T follicular helper cell (primary cell): Measurements from ENCODE around the gene ESPN.
A peak's percentile ranks its signal among the peaks of the same experiment; 100 is the strongest.

Experiments used
- DNase-seq: peaks from one replicate; pipeline ENCODE4 v3.0.0-alpha.2; 2020; ENCODE audit warnings: low read depth

ESPN gene

DNA sequence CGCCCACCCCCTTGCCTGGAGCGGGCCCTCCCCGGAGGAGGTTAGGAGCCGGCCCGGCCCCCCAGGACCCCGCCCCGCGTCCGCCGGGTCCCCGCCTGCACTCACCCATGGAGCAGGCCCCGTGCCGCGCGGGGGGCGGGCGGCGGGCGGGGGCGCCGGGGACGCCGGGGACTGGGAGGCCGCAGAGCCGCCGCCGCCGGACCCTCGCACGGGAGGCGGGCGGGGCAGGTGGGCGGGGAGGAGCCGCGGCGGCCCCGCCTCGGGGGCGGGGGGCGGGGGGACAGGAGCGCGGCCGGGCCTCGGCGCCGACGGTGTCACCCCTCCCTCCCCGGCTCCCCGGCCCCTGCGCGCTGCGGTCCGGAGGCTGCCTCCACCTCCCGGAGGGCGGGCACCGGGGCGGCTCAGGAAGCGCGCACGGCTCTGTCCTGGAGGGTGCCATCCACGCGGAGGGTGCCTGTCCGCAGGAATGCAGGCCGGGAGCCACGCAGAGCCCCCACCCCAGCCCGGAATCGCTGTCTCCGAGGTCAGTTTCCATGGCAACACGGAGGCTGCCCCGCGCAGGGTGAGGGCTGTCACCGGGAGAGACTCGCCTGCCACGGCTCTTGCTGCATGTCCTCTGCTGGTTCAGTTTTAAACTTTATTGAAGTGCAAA lies 72.8 kb downstream of the ESPN start:
- DNase-seq, result peak; percentile 33

DNA sequence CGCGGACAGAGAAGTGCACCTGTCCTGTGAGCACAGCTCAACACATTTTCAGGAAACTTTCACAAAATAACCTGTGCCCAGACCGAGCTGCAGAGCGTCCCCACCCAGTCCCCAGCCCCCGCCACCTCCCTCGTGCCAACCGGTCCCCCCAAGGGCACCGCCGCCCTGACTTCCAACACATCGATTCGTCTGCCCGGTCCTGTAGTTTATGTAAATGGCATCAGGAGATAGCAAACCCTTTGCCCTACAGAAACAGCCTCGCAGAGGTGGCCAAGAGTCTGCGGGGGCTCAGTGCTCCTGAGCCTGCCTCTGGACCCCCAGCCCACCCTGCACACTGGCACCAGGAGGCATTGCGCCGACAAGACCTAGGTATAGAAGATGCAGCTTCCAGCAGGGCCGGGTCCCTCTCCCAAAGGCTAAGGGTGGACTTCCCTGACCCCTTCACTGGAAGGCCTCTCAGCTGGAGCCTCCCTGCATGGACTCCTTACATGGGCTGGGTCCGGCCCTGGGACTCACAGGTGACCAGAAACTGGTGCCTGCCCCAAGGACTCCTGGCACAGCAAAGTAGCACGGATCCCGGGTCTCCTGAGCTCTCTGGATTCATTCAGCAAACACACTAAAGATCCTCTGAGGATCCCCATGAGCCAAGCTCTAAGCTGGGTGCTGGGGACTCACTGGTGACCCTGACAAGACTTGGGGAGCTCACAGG lies 73.4 kb downstream of the ESPN start:
- DNase-seq, result no peak

DNA sequence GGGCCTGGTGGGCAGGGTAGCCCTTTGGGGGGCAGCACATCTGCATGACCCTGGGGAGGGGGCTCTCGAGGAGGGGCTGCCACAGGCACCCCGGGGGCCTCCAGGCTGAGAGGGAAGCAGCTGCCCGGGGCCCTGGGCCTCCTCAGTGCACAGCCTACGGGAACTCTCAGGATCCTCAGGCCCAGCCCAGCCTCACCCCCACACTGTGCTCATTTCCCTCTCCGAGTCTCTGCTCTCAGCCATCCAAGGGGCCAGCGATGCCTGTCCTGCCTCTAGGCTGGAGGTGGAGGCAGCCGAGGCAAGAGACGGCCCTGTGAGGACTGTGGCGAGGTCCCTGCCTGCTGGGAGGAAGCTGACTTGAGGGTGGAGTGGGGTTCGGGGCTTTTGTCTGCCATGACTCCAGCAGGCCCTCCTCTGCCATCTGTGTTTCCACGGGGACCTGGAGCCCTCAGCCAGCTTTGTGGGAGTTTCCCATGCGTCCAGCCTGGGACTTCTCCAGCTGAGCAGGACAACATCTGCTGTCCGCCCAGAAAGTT lies 74.1 kb downstream of the ESPN start:
- DNase-seq, result no peak

- no peak for DNase-seq
Measured at GRCh38 chr1:6499296-6499695, 74.7 kb downstream of the ESPN start.

DNA sequence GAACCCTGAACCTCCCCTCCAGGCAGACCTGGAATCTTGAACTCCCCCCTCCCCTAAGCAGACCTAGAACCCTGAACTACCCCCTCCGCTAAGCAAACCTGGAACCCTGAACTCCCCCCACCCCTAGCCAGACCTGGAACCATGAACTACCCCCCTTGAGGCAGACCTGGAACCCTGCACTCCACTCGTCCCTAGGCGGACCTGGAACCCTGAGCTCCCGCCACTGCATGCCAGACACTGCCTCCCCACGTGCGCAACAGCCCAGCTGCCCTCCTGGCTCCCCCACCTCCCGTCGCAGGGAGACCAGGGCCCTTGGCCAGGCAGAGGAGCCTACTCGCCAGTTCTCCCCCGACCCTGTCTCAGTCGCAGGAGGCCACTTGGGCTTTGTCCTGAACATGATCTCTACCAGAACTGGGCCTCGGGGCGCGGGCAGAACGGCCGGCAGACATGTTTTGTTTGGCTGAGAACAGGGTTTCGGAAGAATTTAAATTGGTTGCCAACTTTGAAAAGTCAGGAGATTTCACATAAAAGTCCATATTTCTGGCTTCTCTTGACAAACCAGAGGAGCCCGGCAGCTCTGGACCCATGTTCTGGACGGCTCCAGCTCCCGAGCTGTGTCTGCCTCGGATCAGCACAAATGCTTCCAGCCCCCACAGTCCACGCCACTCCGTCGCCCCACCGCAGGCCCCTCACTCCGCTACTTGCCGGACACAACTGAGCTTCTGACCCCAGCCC lies 76.1 kb downstream of the ESPN start:
- DNase-seq, result no peak

GRCh38 chr1:6501279-6501813 lies 76.8 kb downstream of the ESPN start:
- DNase-seq, result no peak

GRCh38 chr1:6502000-6502891 lies 77.7 kb downstream of the ESPN start:
- no peak for DNase-seq

- DNase-seq, result no peak
Measured at GRCh38 chr1:6503884-6504602, 79.5 kb downstream of the ESPN start.

GRCh38 chr1:6504887-6505286 lies 80.3 kb downstream of the ESPN start:
- no peak for DNase-seq

DNA sequence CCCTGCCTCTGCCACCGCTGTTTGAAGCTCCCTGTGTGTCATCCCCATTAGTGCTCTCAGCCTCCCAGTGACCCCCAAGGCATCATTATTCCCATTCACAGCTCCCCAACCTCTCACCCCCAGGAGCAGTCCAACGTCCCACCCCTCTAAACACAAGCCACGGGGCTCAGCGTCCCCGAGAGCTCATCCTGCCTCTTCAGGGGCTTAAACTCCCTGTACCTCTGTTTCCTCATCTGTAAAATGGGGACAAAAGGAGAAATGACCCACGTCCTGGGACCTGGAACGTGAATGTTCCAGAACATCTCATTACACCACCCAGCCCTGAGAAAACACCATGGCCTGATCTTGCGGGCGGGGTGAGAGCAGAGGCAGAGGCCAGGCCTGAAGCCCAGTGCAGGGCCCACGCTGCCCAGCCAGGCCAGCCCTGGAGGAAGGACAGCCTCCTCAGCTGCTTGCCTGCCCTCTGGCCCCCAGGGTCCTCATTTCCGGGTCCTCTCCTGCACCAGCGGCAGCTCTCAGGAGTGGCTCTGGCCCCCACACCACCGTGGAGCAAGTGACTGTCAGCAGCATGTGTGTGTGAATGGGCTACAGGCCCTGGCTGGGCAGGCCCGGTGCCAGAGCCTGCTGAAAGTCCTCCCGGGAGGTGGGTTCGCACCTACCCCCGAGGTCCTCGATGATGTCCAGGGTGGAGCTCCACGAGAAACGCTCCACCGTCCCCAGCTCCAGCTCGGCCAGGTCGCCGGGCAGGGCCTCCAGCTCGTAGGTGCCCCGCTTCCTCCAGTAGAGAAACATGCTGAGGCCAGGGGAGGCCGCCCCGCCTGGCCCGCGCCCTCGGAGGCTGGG lies 81.0 kb downstream of the ESPN start:
- no peak for DNase-seq

DNA sequence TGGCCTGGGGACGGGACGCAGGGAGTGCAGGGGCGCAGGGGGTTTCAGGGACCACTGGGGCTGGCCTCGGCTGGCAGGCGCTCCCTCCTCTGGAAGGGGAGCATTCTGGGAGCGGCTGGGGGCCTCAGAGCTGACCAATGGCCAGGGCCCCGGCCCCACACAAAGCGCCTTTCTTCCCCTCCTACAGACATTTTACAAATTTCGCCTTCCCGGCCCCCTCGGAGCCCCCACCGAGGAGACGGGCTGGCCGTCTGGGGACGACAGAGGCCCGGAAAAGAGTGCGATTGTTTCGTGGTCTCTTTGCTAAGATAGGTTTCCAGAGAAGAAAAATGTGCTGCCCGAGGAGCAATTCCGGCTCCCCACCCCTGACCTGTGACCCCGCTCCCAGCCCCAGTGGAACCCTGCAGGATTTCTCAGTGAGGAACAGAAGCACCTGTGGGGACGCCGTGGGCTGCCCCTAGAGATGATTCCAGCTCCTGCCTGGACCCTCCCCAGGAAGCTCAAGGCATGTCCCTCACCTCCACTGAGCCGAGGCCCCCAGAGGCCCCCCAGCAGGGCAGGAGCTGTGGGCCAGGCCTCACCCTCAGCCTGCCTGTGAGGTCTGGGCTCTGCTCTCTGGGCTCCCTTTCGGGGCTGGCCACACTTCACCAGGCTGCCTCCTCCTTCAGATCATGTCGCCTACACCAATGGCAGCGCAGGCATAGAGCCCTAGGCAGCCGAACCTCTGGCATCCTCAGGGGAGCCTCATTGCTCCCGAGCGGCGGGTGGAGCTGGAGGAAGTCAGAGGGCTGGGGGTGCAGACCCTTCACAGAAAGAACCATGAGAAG lies 81.8 kb downstream of the ESPN start:
- no peak for DNase-seq

DNA sequence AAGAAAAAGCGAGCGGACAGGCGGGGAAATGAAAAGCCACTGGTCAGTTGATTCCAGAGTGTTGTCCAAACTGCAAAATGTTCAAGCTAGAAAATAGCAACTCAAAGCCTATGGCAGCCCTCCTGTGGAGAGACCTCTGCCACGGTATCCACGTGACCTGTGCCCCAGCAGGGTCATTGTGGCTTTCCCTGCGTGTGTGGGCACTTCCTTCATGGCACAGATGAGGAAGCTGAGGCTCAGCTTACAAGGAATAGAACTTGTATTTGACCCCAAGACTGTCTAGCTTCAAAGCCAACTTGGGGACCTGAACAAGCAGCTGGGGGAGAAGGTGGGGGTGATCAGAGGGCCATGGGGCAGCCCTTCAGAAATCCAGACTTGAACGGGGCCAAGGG lies 82.5 kb downstream of the ESPN start:
- no peak for DNase-seq

DNA sequence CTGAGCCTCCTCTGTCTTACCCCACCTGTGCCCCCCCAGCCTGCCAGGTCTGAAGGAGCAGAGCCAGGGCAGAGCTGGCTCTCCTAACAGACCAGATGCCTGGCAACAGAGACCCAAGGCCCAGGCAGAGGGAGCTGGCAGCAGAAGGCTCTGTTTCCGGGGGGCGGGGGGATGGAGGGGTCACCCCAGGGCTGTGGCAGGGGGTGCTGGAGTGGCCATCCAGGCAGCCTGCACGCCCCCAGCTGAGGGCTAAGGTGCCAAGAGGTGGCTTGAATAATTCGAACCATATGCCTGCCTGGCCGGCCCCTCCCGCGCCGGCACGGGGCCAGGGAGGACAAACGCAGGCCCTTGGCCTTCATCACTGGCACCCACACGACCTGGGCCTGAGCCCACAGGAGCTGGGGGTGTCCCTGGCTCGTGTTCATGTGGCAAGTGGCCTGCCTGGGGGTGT lies 82.9 kb downstream of the ESPN start:
- no peak for DNase-seq

GRCh38 chr1:6508154-6508815 lies 83.7 kb downstream of the ESPN start:
- DNase-seq, result no peak

DNA sequence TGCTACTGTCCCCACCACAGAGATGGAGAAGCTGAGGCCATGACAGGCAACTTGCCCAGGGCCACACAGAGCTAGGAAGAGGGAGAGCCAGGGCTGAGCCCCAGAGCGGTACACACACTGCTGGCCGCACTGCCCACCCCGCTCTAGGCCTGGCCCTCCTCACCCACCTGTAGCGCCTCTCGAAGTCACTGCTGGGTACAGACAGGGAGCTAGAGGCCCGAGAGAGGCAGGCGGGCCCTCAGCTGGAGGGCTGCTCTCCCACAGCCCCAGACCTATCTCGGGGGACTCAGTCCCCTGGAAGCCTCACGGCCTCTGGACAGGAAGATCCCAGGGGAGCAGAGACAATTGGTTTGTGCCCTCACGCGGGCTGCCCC lies 84.2 kb downstream of the ESPN start:
- DNase-seq, result no peak

DNA sequence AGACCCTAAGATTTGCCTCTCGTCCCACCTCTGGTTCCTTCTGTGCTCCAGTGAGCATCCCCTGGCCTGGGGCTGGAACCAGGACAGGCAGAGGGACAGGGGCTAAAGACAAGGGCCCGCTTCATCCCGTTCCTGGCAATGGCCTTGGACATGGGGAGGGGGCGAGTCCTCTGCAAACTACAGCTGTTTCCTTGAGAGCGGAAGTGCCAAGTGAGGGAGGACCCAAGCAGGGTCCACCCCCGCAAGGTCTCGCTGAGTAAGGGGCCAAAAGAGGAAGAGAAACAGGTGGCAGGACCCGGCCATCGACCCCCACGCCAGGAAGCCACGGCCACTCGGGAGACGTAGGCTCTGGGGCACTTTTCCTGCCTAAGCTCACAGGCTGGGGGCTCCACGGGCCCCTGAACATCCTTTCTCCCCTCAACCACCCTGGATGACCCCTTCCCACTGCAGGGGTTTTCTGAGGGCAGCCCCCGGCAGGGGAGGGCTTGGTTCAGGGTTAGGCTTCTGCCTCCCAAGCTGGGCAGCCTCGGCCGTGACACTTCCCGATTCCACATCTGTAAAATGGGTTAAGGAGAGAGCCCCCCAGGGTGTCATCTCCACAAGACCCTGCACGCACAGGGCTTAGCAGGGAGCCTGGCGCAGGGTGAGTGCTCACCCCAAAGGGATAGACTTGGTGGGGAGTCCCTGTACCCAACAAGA lies 84.8 kb downstream of the ESPN start:
- DNase-seq, result no peak

- DNase-seq, result no peak
Measured at GRCh38 chr1:6509919-6510291, 85.3 kb downstream of the ESPN start.

GRCh38 chr1:6510493-6510892 lies 85.9 kb downstream of the ESPN start:
- no peak for DNase-seq
